Measurements from ENCODE around the gene ECHS1. TPM values are rescaled to one million over a fixed set of nuclear protein-coding genes. Genes with fewer than 3 reads are reported as not detected.

Gene ECHS1
- total RNA-seq, 6 experiments from 2014 or later = 293 to 780 (median 436) TPM

DNA sequence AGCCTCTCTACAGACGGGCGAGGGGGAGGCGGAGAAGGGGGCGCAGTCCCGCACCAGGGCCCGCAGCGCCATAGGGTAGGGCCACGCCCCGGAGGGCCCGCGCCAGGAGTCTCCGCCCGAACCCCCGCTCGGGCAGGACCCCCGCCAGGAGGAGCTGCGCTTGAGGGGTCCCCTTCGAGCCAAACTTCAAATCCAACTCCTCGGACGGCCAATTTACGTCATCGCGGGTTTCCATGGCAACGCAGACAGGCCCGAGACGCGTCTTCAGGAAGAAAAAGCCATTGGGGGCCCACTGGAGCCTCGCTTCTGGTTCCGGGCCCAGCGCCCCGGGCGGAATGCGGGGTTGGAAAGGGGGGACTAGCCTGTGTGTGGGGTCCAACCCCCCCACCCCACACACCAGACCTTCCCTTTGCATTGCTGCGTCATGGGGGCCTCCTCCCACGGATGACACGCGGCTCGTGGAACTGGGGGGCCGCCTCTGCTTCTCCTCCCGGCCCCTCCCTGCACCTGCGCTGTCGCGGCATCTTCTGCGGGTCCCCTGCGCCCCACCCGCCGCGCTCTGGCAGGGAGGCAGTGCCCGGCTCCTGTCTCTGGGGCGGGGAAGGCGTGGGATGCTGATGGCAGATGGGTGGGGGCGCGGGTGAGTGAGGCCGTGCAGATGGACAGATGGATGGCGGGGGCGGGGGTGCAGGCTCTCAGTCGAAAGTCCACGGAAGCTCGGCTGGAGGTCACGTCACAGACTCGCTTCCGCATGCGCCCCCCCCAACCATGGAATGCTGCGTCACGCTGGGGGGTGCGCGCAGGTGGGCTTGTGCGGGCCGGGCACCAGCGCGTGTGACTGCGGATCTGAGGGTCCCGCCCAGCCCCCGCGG lies 37.7 kb downstream of the ECHS1 start:
- Histone ChIP-seq H3K4me3 (no peak overlapping the region), H3K27me3 (peaks cover 0 to 22% of the 10 kb centered on the region in 2 donors), H3K9me3 (no peaks in the 10 kb centered on the region), H3K36me3 (no peaks in the 10 kb centered on the region), H3K27ac (no peak overlapping the region), H3K4me1 (peaks cover 0 to 11% (median 0%) of the 10 kb centered on the region in 4 donors)
- peak in 1 of 3 donors; percentile 47 for DNase-seq
- WGBS (ENCODE audit: insufficient coverage, low coverage, low lambda C conversion rate, missing lambda C conversion rate) = 4% methylated on average over 9 of the region's 75 CpGs
- peak in 3 of 4 donors; percentile 17 to 63 (median 24) for ATAC-seq
- no peak for TF ChIP-seq POLR2A (IDR thresholded peaks at IDR 0.05)
- TF ChIP-seq CTCF (IDR thresholded peaks at IDR 0.05) = no peak
- intact Hi-C loops (cut with DNase I) = no loop called here

GRCh38 chr10:133334503-133335245 lies 38.5 kb downstream of the ECHS1 start:
- peaks cover 0 to 14% (median 0%) of the 10 kb centered on the region in 4 donors for H3K4me1 ChIP-seq
- intact Hi-C loops (cut with DNase I) = no loop called here
- H3K27ac ChIP-seq = no peak overlapping the region
- no peaks in the 10 kb centered on the region for H3K36me3 ChIP-seq
- DNase-seq (no peak), ATAC-seq (peak; percentile 5 to 38 (median 25))
- TF ChIP-seq POLR2A (IDR thresholded peaks at IDR 0.05) (no peak), CTCF (IDR thresholded peaks at IDR 0.05) (no peak)
- no peaks in the 10 kb centered on the region for H3K9me3 ChIP-seq
- H3K27me3 ChIP-seq = peaks cover 0 to 22% of the 10 kb centered on the region in 2 donors
- 14% methylated on average over 20 of the region's 51 CpGs for WGBS (ENCODE audit: insufficient coverage, low coverage, low lambda C conversion rate, missing lambda C conversion rate)
- no peak overlapping the region for H3K4me3 ChIP-seq

- H3K27me3 ChIP-seq = peaks cover 0 to 22% of the 10 kb centered on the region in 2 donors
- H3K9me3 ChIP-seq = no peaks in the 10 kb centered on the region
- DNase-seq (no peak), ATAC-seq (no peak)
- H3K4me1 ChIP-seq = peaks cover 0 to 16% (median 0%) of the 10 kb centered on the region in 4 donors
- WGBS (ENCODE audit: insufficient coverage, low coverage, low lambda C conversion rate, missing lambda C conversion rate) = 80% methylated on average over 23 of the region's 30 CpGs
- no peak for TF ChIP-seq POLR2A (IDR thresholded peaks at IDR 0.05)
- no peak for TF ChIP-seq CTCF (IDR thresholded peaks at IDR 0.05)
- no peak overlapping the region for H3K27ac ChIP-seq
- H3K4me3 ChIP-seq = no peak overlapping the region
- intact Hi-C loops (cut with DNase I) = no loop called here
- H3K36me3 ChIP-seq = no peaks in the 10 kb centered on the region
Measured at GRCh38 chr10:133332936-133333699, 40.0 kb downstream of the ECHS1 start.

- TF ChIP-seq CTCF (IDR thresholded peaks at IDR 0.05) = peak; percentile 80 to 99 (median 98)
- no peak for TF ChIP-seq POLR2A (IDR thresholded peaks at IDR 0.05)
- Histone ChIP-seq H3K27ac (no peak overlapping the region), H3K4me3 (peak overlapping the region; percentile 8 to 39 (median 31)), H3K27me3 (peaks cover 14 to 25% of the 10 kb centered on the region in 2 donors), H3K36me3 (no peaks in the 10 kb centered on the region), H3K9me3 (no peaks in the 10 kb centered on the region), H3K4me1 (peaks cover 0 to 14% (median 0%) of the 10 kb centered on the region in 4 donors)
- DNase-seq (peak; percentile 84 to 88 (median 88)), ATAC-seq (peak; percentile 91 to 98 (median 96))
- intact Hi-C loops (cut with DNase I) = loop anchor here in 1 of 2 donors (10.0 kb wide), 1 partner anchor 45 kb away; the partner anchor contains the start of genes ECHS1 and PAOX
- whole genome bisulfite sequencing (ENCODE audit: insufficient coverage, low coverage, low lambda C conversion rate, missing lambda C conversion rate) = 8% methylated on average over 34 of the region's 37 CpGs
Measured at GRCh38 chr10:133329491-133330202, 43.5 kb downstream of the ECHS1 start.

Data from right lobe of liver (tissue), 6 donors.